ENCODE results near the gene PHACTR4.
A peak's percentile ranks its signal among the peaks of the same experiment; 100 is the strongest.
"Not testable (repeated sequence)": the region's sequence is repeated elsewhere in the genome, so short reads cannot be mapped to it uniquely, and the experiment has no call there.

The PHACTR4 gene

DNA sequence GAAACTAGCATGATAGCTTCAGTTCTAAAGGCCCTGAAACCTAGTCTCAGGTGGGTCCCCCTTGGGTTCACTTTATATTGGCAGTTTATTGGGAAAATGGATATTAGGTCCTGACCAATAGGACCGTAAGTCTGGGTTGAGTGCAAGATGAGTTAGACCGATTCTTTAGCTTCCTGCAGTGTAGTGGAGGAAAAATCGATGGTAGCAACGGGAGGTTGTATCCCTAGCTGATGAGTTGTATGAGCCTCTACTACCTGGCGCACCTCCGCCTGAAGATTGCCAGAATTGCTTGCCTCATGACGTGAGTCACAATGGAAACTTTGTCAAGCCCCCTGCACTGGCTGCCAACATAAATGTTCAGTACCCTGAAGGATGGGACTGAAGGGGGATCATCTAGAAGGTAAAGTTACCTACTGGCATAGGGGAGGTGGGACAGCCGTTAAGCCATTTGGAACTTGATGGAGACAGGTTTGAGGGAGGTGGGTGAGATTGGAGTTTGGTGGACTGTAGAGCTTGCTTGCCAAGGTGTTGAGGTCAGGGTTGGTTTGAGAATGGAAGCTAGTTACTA is 140.2 kb downstream of the PHACTR4 start:
- TF ChIP-seq, protein P1, sequence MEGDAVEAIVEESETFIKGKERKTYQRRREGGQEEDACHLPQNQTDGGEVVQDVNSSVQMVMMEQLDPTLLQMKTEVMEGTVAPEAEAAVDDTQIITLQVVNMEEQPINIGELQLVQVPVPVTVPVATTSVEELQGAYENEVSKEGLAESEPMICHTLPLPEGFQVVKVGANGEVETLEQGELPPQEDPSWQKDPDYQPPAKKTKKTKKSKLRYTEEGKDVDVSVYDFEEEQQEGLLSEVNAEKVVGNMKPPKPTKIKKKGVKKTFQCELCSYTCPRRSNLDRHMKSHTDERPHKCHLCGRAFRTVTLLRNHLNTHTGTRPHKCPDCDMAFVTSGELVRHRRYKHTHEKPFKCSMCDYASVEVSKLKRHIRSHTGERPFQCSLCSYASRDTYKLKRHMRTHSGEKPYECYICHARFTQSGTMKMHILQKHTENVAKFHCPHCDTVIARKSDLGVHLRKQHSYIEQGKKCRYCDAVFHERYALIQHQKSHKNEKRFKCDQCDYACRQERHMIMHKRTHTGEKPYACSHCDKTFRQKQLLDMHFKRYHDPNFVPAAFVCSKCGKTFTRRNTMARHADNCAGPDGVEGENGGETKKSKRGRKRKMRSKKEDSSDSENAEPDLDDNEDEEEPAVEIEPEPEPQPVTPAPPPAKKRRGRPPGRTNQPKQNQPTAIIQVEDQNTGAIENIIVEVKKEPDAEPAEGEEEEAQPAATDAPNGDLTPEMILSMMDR (IDR thresholded peaks at IDR 0.05; ENCODE audit: borderline replicate concordance, insufficient read depth, low read depth, low read length), result no peak

DNA sequence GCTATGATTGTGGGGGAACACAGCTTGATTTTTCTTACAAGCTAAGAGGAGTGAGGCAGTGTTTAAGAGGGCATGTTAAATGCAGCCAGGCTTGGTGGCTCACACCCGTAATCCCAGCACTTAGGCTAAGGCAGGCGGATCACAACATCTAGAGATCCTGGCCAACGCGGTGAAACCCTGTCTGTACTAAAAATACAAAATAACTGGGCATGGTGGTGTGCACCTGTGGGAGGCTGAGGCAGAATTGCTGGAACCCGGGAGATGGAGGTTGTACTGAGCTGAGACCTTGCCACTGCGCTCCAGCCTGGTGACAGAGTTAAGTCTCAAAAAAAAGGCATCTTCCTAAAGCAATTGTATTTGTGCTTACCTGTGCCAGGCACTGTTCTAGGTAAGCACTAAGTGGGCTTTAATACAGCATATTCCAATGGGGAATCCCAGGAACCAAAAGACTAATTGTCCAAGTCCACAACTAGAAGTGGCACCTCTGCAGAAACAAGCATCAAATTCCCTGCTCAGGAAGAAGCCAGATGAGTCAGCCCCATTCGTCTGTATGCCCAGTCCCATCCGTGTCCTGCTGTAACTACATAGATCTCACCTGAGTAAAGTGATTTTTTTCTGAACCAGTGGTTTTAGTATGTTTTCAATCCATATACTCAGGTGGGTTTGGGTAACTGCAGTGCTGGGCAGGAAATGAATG is 140.9 kb downstream of the PHACTR4 start:
- peak overlapping the region; percentile 84 for H3K4me3 ChIP-seq (ENCODE audit: low read depth, low read length)
- TF ChIP-seq, protein P1 (IDR thresholded peaks at IDR 0.05; ENCODE audit: borderline replicate concordance, insufficient read depth, low read depth, low read length), result no peak

More for the DNA sequence above, 140.2 kb downstream of the PHACTR4 start:
- peak overlapping the region; percentile 84 for H3K4me3 ChIP-seq (ENCODE audit: low read depth, low read length)

DNA sequence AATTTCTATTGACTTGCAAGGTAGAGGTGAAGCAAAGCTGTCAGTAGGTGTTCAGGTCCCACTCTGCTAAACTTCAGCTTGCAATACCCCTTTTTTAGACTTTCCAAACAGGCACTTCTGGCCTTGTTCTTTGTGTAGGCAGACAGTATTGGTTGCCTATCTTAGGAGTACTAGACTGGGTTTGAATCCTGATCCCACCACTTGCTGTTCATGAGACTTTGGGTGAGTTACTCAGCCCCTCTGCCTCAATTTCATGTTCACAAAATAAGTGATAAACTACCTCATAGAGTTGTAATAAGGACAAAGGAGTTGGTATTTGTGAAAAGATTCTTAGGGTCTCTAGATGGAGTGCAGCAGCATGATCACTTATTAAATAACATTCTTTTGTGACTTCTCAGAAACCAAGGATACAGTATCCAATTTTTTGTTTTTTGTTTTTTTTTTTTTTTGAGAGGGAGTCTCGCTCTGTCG is 141.5 kb downstream of the PHACTR4 start:
- H3K4me3 ChIP-seq (ENCODE audit: low read depth, low read length), result peak overlapping the region; percentile 84

DNA sequence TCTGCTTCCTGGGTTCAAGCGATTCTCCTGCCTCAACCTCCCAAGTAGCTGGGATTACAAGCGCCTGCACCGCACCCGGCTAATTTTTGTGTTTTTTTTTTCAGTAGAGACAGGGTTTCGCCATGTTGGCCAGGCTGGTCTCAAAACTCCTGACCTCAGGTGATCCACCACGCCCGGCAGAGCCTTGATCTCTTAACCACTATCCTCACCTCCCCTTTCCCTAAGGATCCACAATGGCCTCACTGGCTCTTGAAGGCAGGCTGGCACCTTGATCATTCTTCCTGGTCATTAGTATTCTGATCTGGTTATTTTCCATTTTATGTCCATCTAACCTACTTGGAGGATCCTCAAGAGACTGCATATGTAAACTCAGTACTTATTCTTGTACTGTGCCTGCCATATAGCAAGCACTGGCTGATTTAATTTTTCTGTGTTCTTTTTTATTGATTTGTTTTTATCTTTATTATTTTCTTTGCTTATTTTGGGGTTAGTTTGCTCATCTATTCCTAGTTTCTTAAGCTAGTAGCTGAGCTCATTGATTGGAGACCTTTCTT is 142.6 kb downstream of the PHACTR4 start:
- TF ChIP-seq, protein P1 (IDR thresholded peaks at IDR 0.05; ENCODE audit: borderline replicate concordance, insufficient read depth, low read depth, low read length), result no peak

More for the DNA sequence above, 141.5 kb downstream of the PHACTR4 start:
- TF ChIP-seq, protein P1 (IDR thresholded peaks at IDR 0.05; ENCODE audit: borderline replicate concordance, insufficient read depth, low read depth, low read length), result no peak

DNA sequence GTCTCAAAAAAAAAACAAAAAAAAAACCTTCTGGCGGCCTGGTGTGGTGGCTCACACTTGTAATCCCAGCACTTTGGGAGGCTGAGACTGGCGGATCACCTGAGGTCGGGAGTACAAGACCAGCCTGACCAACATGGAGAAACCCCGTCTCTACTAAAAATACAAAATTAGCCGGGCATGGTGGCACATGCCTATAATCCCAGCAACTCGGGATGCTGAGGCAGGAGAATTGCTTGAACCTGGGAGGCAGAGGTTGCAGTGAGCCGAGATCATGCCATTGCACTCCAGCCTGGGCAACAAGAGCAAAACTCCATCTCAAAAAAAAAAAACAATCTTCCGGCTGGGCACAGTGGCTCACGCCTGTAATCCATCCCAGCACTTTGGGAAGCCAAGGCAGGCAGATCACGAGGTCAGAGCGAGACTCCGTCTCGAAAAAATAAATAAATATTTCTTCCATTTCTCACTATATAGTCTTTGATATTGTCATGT is 144.9 kb downstream of the PHACTR4 start:
- not testable (repeated sequence) for H3K4me3 ChIP-seq (ENCODE audit: low read depth, low read length)

More for the DNA sequence above, 142.6 kb downstream of the PHACTR4 start:
- H3K4me3 ChIP-seq (ENCODE audit: low read depth, low read length), result peak overlapping the region; percentile 21

DNA sequence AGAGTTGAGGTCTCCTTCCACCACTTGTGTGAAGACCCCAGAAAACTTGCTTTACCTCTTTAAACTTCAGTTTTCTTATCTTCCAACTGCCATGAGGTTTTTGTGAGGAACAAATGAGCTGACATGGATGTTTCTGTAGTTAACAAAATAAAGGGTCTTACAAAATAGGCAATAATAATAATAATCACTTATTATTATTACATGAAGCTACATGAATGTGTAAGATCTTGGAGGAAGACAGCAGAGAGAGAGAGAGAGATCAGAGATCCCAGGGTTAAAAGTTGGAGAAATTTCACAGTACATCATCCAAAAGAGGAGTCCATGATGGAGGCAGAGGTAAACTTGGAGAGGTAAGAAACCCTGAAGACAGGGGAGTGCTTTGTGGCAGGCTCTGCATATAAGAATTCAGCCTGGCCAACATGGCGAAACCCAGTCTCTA is 147.0 kb downstream of the PHACTR4 start:
- TF ChIP-seq, protein P1 (IDR thresholded peaks at IDR 0.05; ENCODE audit: borderline replicate concordance, insufficient read depth, low read depth, low read length), result no peak
- no peak overlapping the region for H3K4me3 ChIP-seq (ENCODE audit: low read depth, low read length)

DNA sequence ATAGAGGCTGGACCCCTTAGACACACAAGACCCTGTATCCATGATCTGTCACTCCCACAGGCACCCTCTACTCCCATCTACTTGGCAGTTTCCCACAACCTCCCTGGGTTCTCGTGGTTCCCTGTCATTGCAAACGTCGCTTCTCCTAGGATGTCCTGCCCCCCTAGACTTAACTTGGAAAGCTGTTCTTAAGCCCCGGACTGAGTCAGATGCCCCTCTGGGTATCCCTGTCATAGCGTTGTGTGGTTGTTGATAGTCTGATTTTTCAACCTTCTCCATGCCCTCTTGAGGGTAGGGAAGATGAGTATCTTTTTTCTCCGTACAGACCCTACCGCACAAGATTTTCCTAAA is 148.1 kb downstream of the PHACTR4 start:
- TF ChIP-seq, protein P1 (IDR thresholded peaks at IDR 0.05; ENCODE audit: borderline replicate concordance, insufficient read depth, low read depth, low read length), result no peak
- H3K4me3 ChIP-seq (ENCODE audit: low read depth, low read length), result peak overlapping the region; percentile 86
